Measurements from ENCODE around the gene DOK7.
A peak's percentile ranks its signal among the peaks of the same experiment; 100 is the strongest.

The DOK7 gene

GRCh38 chr4:3442460-3442958 lies 20.6 kb upstream of the DOK7 start:
- H3K4me3 ChIP-seq (replicated peaks; ENCODE audit: low read depth, low read length), result no peak overlapping the region
- DNase-seq (ENCODE audit: extremely low read depth, low read depth), result no peak
- TF ChIP-seq, protein P1, sequence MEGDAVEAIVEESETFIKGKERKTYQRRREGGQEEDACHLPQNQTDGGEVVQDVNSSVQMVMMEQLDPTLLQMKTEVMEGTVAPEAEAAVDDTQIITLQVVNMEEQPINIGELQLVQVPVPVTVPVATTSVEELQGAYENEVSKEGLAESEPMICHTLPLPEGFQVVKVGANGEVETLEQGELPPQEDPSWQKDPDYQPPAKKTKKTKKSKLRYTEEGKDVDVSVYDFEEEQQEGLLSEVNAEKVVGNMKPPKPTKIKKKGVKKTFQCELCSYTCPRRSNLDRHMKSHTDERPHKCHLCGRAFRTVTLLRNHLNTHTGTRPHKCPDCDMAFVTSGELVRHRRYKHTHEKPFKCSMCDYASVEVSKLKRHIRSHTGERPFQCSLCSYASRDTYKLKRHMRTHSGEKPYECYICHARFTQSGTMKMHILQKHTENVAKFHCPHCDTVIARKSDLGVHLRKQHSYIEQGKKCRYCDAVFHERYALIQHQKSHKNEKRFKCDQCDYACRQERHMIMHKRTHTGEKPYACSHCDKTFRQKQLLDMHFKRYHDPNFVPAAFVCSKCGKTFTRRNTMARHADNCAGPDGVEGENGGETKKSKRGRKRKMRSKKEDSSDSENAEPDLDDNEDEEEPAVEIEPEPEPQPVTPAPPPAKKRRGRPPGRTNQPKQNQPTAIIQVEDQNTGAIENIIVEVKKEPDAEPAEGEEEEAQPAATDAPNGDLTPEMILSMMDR (IDR thresholded peaks at IDR 0.05; ENCODE audit: low read depth, low read length, missing control alignments), result no peak

DNA sequence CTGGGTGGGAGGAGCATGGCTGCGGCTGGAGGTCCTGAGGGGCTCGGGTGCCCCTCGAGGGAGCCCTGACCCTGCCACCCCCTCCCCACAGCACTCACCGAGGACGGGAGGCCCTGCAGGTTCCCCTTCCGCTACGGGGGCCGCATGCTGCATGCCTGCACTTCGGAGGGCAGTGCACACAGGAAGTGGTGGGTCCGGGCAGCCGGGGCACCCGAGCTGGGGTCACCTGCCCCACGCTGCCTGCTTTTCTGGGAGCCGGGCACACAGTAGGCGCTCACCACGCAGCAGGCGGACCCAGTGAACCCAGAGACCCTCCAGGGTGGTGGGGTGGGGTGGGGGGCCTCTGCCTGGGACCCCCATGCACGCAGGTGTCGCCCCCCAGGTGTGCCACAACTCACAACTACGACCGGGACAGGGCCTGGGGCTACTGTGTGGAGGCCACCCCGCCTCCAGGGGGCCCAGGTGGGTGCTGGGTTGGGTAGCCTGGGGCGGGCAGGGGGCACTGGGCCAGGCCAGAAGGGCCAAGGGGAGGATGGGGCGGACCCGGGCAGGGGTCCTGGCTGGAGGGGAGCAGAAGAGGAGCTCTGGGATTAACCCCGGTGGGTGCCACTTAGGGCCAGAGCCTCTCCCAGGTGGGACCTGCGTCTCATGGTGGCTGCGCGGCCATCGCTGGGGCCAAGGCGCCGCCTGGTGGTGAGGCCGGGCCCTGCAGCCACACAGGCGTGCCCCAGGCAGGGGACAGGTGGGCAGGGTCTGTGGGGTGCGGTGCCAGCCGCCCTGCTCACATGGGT lies 20.0 kb upstream of the DOK7 start:
- TF ChIP-seq, protein P1 (IDR thresholded peaks at IDR 0.05; ENCODE audit: low read depth, low read length, missing control alignments), result peak; percentile 93
- no peak for DNase-seq (ENCODE audit: extremely low read depth, low read depth)

GRCh38 chr4:3443750-3444309 lies 19.3 kb upstream of the DOK7 start:
- H3K4me3 ChIP-seq (replicated peaks; ENCODE audit: low read depth, low read length), result no peak overlapping the region
- TF ChIP-seq, protein P1 (IDR thresholded peaks at IDR 0.05; ENCODE audit: low read depth, low read length, missing control alignments), result no peak

More for the DNA sequence above, 20.0 kb upstream of the DOK7 start:
- H3K4me3 ChIP-seq (replicated peaks; ENCODE audit: low read depth, low read length), result no peak overlapping the region

DNA sequence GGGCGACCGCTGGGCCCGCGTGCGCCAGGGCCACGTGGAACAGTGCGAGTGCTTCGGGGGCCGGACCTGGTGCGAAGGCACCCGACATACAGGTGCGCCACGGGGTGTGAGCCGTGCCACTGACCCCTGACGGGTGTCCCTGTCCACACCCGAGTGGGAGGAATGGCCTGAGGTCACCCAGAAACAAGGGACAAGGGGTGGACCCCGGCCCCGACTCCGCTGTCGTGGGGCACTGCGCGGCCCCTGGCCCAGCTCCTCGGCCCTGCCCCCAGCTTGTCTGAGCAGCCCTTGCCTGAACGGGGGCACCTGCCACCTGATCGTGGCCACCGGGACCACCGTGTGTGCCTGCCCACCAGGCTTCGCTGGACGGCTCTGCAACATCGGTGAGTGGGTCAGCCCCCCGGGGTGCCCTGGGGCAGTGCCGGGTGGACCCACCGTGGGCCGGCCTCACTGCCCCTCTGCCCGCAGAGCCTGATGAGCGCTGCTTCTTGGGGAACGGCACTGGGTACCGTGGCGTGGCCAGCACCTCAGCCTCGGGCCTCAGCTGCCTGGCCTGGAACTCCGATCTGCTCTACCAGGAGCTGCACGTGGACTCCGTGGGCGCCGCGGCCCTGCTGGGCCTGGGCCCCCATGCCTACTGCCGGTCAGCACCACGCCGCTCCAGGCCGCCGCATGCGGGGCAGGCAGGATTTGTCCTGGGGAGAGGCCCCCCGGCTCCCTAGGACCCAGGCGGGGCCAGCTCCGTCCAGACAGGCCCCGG lies 18.6 kb upstream of the DOK7 start:
- DNase-seq (ENCODE audit: extremely low read depth, low read depth), result no peak
- H3K4me3 ChIP-seq (replicated peaks; ENCODE audit: low read depth, low read length), result no peak overlapping the region
- TF ChIP-seq, protein P1 (IDR thresholded peaks at IDR 0.05; ENCODE audit: low read depth, low read length, missing control alignments), result no peak

More at GRCh38 chr4:3443750-3444309, 19.3 kb upstream of the DOK7 start:
- no peak for DNase-seq (ENCODE audit: extremely low read depth, low read depth)

DNA sequence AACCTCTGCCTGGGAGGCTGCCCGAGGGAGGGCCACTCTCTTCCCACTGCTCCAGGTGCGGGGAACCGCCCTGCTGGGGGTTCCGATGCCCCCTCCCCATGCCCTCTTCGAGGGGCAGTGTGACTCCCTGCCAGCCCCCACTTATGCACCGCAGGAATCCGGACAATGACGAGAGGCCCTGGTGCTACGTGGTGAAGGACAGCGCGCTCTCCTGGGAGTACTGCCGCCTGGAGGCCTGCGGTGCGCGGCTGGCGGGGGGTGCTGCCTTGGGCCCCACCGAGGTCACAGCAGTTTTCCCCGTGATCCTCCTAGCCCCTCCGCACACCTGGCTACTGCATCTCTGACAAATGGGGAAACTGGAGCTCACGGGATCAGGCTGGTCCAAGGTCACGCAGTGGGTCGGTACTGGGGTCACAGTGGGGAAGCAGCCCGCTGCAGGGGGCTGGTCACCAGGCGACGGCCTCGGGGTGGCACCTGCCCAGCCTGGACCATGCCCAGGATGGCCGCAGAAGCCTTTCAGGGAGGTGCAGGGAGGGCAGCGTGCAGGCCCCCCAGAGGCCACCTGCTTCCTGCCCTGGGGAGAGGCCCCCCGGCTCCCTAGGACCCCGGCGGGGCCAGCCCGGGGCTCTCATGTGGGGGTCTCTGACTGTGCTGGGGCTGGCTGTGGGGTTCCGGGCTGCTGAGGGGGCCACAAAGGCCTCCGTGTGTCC lies 17.8 kb upstream of the DOK7 start:
- no peak overlapping the region for H3K4me3 ChIP-seq (replicated peaks; ENCODE audit: low read depth, low read length)
- DNase-seq (ENCODE audit: extremely low read depth, low read depth), result no peak
- TF ChIP-seq, protein P1 (IDR thresholded peaks at IDR 0.05; ENCODE audit: low read depth, low read length, missing control alignments), result no peak

GRCh38 chr4:3445829-3446545 lies 17.1 kb upstream of the DOK7 start:
- no peak overlapping the region for H3K4me3 ChIP-seq (replicated peaks; ENCODE audit: low read depth, low read length)
- TF ChIP-seq, protein P1 (IDR thresholded peaks at IDR 0.05; ENCODE audit: low read depth, low read length, missing control alignments), result no peak
- no peak for DNase-seq (ENCODE audit: extremely low read depth, low read depth)

Data from HFF-Myc (cell line).